Measurements from ENCODE around the gene ASB3.

The ASB3 gene

GRCh38 chr2:53755121-53755520 is 31.6 kb downstream of the ASB3 start:
- no peak overlapping the region for H3K4me3 ChIP-seq (ENCODE audit: low read length)
- TF ChIP-seq, protein P1, sequence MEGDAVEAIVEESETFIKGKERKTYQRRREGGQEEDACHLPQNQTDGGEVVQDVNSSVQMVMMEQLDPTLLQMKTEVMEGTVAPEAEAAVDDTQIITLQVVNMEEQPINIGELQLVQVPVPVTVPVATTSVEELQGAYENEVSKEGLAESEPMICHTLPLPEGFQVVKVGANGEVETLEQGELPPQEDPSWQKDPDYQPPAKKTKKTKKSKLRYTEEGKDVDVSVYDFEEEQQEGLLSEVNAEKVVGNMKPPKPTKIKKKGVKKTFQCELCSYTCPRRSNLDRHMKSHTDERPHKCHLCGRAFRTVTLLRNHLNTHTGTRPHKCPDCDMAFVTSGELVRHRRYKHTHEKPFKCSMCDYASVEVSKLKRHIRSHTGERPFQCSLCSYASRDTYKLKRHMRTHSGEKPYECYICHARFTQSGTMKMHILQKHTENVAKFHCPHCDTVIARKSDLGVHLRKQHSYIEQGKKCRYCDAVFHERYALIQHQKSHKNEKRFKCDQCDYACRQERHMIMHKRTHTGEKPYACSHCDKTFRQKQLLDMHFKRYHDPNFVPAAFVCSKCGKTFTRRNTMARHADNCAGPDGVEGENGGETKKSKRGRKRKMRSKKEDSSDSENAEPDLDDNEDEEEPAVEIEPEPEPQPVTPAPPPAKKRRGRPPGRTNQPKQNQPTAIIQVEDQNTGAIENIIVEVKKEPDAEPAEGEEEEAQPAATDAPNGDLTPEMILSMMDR (IDR thresholded peaks at IDR 0.05; ENCODE audit: insufficient read depth, low read depth, low read length, missing control alignments): no peak
- peak; percentile 76 for DNase-seq (ENCODE audit: low read depth)

- no peak for DNase-seq (ENCODE audit: low read depth)
- TF ChIP-seq, protein P1 (IDR thresholded peaks at IDR 0.05; ENCODE audit: insufficient read depth, low read depth, low read length, missing control alignments): no peak
- H3K4me3 ChIP-seq (ENCODE audit: low read length): no peak overlapping the region
These were observed 33.7 kb downstream of the ASB3 start for GRCh38 chr2:53753041-53753440.

- DNase-seq (ENCODE audit: low read depth): peak; percentile 54
- TF ChIP-seq, protein P1 (IDR thresholded peaks at IDR 0.05; ENCODE audit: insufficient read depth, low read depth, low read length, missing control alignments): no peak
- H3K4me3 ChIP-seq (ENCODE audit: low read length): no peak overlapping the region
These were observed 34.4 kb downstream of the ASB3 start for GRCh38 chr2:53752385-53752784.

- TF ChIP-seq, protein P1 (IDR thresholded peaks at IDR 0.05; ENCODE audit: insufficient read depth, low read depth, low read length, missing control alignments): no peak
- H3K4me3 ChIP-seq (ENCODE audit: low read length): no peak overlapping the region
- peak; percentile 79 for DNase-seq (ENCODE audit: low read depth)
These were observed 35.0 kb downstream of the ASB3 start for GRCh38 chr2:53751728-53752127.

GRCh38 chr2:53750041-53750768 is 36.5 kb downstream of the ASB3 start:
- DNase-seq (ENCODE audit: low read depth): no peak
- H3K4me3 ChIP-seq (ENCODE audit: low read length): no peak overlapping the region
- TF ChIP-seq, protein P1 (IDR thresholded peaks at IDR 0.05; ENCODE audit: insufficient read depth, low read depth, low read length, missing control alignments): no peak

GRCh38 chr2:53744395-53745065 is 42.2 kb downstream of the ASB3 start:
- TF ChIP-seq, protein P1 (IDR thresholded peaks at IDR 0.05; ENCODE audit: insufficient read depth, low read depth, low read length, missing control alignments): no peak
- DNase-seq (ENCODE audit: low read depth): no peak
- H3K4me3 ChIP-seq (ENCODE audit: low read length): no peak overlapping the region
